PC-9 (cell line): ENCODE data around the gene SLC9A9. TPM values are rescaled to one million over a fixed set of nuclear protein-coding genes. Genes with fewer than 3 reads are reported as not detected.

Experiments
- BruUV-seq: library from RNA; stranded (reverse); fragments of 400-500 nt; replicated peaks from 2 replicates; lab custom pipeline; 2021; lab: Mats Ljungman, UMichigan
- CTCF ChIA-PET: fragments of 300-600 bp; sonication (Branson Sonifier 250); formaldehyde crosslinking; loops from one replicate; lab custom pipeline; 2022; ENCODE audit warnings: antibody characterized with exemption; lab: Charles Lee
- POLR2A ChIA-PET: fragments of 300-600 bp; sonication (Branson Sonifier 250); formaldehyde crosslinking; loops from one replicate; lab custom pipeline; 2022; ENCODE audit warnings: antibody characterized with exemption; ENCODE audit not compliant: unreplicated experiment; lab: Charles Lee
- DNase-seq, 2 experiments: peaks; one replicate each; pipeline versions ENCODE4 v3.0.0 to v3.0.0-alpha.2; 2015 to 2022; ENCODE audit warnings: mixed read lengths in 1 of 2
- H2AFZ ChIP-seq: fragments of 200-600 bp; sonication (generic); 2 replicates; pipeline ENCODE4 v1.8.1; 2017; ENCODE audit warnings: antibody characterized with exemption
- H3F3A ChIP-seq: fragments of 200-600 bp; sonication (generic); 2 replicates; pipeline ENCODE4 v1.8.1; 2017; ENCODE audit warnings: antibody characterized with exemption, mild to moderate bottlenecking, low read depth; ENCODE audit not compliant: insufficient read depth
- H3K27ac ChIP-seq: fragments of 200-600 bp; sonication (generic); 2 replicates; pipeline ENCODE4 v1.6.1; 2016; ENCODE audit warnings: mixed run types
- H3K27me3 ChIP-seq: fragments of 200-600 bp; sonication (generic); 2 replicates; pipeline ENCODE4 v1.6.1; 2016; ENCODE audit warnings: low read depth, mixed run types; ENCODE audit not compliant: insufficient read depth
- H3K36me3 ChIP-seq: fragments of 200-600 bp; sonication (generic); 2 replicates; pipeline ENCODE4 v1.6.1; 2016; ENCODE audit warnings: low read depth, mixed run types
- H3K4me1 ChIP-seq: fragments of 200-600 bp; sonication (generic); replicated peaks from 2 replicates; pipeline ENCODE4 v1.6.1; 2016; ENCODE audit warnings: mixed run types; ENCODE audit not compliant: insufficient read depth
- H3K4me2 ChIP-seq: fragments of 200-600 bp; sonication (generic); 2 replicates; pipeline ENCODE4 v1.6.1; 2017; ENCODE audit warnings: mixed run types
- H3K4me3 ChIP-seq: fragments of 200-600 bp; sonication (generic); 2 replicates; pipeline ENCODE4 v1.6.1; 2016; ENCODE audit warnings: mixed run types
- H3K79me2 ChIP-seq: fragments of 200-600 bp; sonication (generic); 2 replicates; pipeline ENCODE4 v1.6.1; 2017; ENCODE audit warnings: low read depth, mixed run types
- H3K9me2 ChIP-seq: fragments of 200-600 bp; sonication (generic); 2 replicates; pipeline ENCODE4 v1.8.1; 2017; ENCODE audit warnings: mild to moderate bottlenecking; ENCODE audit not compliant: insufficient read depth
- H3K9me3 ChIP-seq: fragments of 200-600 bp; sonication (generic); 2 replicates; pipeline ENCODE4 v1.8.1; 2016; ENCODE audit warnings: low read depth; ENCODE audit not compliant: insufficient read depth
- H4K20me1 ChIP-seq: fragments of 200-600 bp; sonication (generic); 2 replicates; pipeline ENCODE4 v1.8.1; 2017; ENCODE audit not compliant: insufficient read depth
- CTCF ChIP-seq: fragments of 200-600 bp; sonication (generic); conservative IDR thresholded peaks from 2 replicates; pipeline ENCODE4 v1.6.1; 2017; ENCODE audit warnings: mixed run types, antibody characterized with exemption, mild to moderate bottlenecking, moderate library complexity
- EZH2 ChIP-seq: fragments of 200-600 bp; sonication (generic); IDR thresholded peaks from 2 replicates; pipeline ENCODE4 v1.8.0; 2017; ENCODE audit warnings: antibody characterized with exemption, low read depth
- intact Hi-C: fragments of 100-400 bp; cut with micrococcal nuclease; formaldehyde crosslinking; loops from one replicate; pipeline ENCODE4 v1.10.0; 2022; ENCODE audit not compliant: unreplicated experiment
- total RNA-seq: library from RNA; stranded (reverse); gene quantifications from 2 replicates; pipeline ENCODE4 v1.2.3, GENCODE V29; 2021

Gene SLC9A9
- total RNA-seq, 1 experiment from 2014 or later, result 1.7 TPM

- no peaks in the 10 kb centered on the region; the same call in 1 of the 2 replicates for H3K9me2 ChIP-seq
- no peak for DNase-seq
- no peak overlapping the region for H2AFZ ChIP-seq
- intact Hi-C loops, result no loop called here
- H3K79me2 ChIP-seq, result no peaks in the 10 kb centered on the region
- H3F3A ChIP-seq, result no peaks in the 10 kb centered on the region
- no peaks in the 10 kb centered on the region for H3K4me1 ChIP-seq
- no peak overlapping the region for H3K4me3 ChIP-seq
- ChIA-PET POLR2A (no interaction called here), CTCF (no interaction called here)
- H3K27ac ChIP-seq, result no peak overlapping the region
- H3K4me2 ChIP-seq, result no peak overlapping the region
- H4K20me1 ChIP-seq, result no peaks in the 10 kb centered on the region
- H3K9me3 ChIP-seq, result no peaks in the 10 kb centered on the region
- no peaks in the 10 kb centered on the region for H3K36me3 ChIP-seq
- BruUV-seq, result no TSS peak
- TF ChIP-seq CTCF (no peak), EZH2 (no peak)
- H3K27me3 ChIP-seq, result no peaks in the 10 kb centered on the region
Observed at GRCh38 chr3:143811602-143812001, 36.7 kb downstream of the SLC9A9 start.

GRCh38 chr3:143810953-143811265, 37.4 kb downstream of the SLC9A9 start:
- Histone ChIP-seq H3K4me3 (no peak overlapping the region), H2AFZ (no peak overlapping the region), H3K4me1 (no peaks in the 10 kb centered on the region), H3K9me2 (no peaks in the 10 kb centered on the region; the same call in 1 of the 2 replicates), H3F3A (no peaks in the 10 kb centered on the region), H4K20me1 (no peaks in the 10 kb centered on the region), H3K27me3 (no peaks in the 10 kb centered on the region), H3K9me3 (no peaks in the 10 kb centered on the region), H3K79me2 (no peaks in the 10 kb centered on the region), H3K27ac (no peak overlapping the region), H3K4me2 (no peak overlapping the region), H3K36me3 (no peaks in the 10 kb centered on the region)
- ChIA-PET POLR2A (interaction anchor here (0.7 kb wide), 1 partner anchor 661 kb away, joined by 5 read pairs; no protein-coding TSS in a partner anchor), CTCF (no interaction called here)
- TF ChIP-seq EZH2, result no peak
- TF ChIP-seq CTCF, result no peak
- DNase-seq, result no peak
- intact Hi-C loops, result no loop called here
- no TSS peak for BruUV-seq

- POLR2A ChIA-PET, result interaction anchor here (0.7 kb wide), 1 partner anchor 660 kb away, joined by 5 read pairs; no protein-coding TSS in a partner anchor
- Histone ChIP-seq H3K36me3 (no peaks in the 10 kb centered on the region), H2AFZ (no peak overlapping the region), H3F3A (no peaks in the 10 kb centered on the region), H3K79me2 (no peaks in the 10 kb centered on the region), H4K20me1 (no peaks in the 10 kb centered on the region), H3K9me3 (no peaks in the 10 kb centered on the region), H3K27ac (no peak overlapping the region), H3K4me2 (no peak overlapping the region), H3K27me3 (no peaks in the 10 kb centered on the region), H3K9me2 (no peaks in the 10 kb centered on the region; the same call in 1 of the 2 replicates), H3K4me3 (no peak overlapping the region), H3K4me1 (no peaks in the 10 kb centered on the region)
- no peak for DNase-seq
- CTCF ChIA-PET, result no interaction called here
- TF ChIP-seq CTCF, result no peak
- no peak for TF ChIP-seq EZH2
- intact Hi-C loops, result no loop called here
- no TSS peak for BruUV-seq
Observed at GRCh38 chr3:143810166-143810952, 37.9 kb downstream of the SLC9A9 start.
